GM19239 (cell line): ENCODE data around the gene AGBL4.
A peak's percentile ranks its signal among the peaks of the same experiment; 100 is the strongest.

ENCODE experiments used
- DNase-seq: peaks from one replicate; pipeline ENCODE4 v3.0.0; 2011; ENCODE audit warnings: low spot score; ENCODE audit not compliant: insufficient read length
- FAIRE-seq: peaks from 2 replicates; lab custom pipeline; 2011; peaks lifted over from hg19 to GRCh38; lab: Jason Lieb, UNC

AGBL4 gene

GRCh38 chr1:48679859-48680258, 1343.9 kb downstream of the AGBL4 start:
- DNase-seq (no peak), FAIRE-seq (no peak)

DNA sequence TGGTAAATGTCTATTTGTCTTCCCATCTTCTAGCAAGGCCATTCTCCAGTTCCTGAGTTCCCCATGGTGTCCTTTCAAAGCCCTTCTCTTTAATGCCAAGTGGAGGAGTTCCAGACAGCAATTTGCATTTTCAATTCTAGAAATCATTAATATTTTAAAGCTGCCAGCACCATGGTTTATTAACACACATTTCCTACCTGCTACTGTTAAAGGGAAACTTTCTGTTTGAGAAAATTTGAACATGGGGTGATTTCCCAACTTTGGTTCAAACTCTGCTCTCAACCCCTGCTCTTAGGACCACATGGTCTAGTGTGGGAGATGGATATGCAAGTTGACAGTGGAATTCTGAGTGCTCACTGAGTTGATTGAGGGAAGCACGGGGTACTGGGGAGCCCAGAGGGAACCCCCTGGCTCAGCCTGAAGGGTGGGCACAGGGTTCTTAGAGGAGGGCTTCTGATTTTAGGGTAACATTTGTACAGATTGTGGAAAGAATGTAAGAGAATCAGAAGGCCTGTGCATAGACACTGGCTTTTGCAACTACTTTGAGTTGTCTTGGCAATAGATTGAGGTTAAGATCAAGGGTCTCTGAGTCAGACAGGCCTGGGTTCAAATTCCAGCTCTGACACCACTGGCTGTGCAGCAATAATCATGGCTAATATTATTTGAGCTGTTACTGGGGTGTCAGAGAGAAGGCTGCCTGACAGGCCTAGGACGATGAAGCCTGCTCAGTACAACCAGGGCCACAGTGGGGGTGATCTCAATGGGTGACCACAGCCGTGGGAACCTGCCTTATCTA, 1344.8 kb downstream of the AGBL4 start:
- peak; percentile 37 for FAIRE-seq
- no peak for DNase-seq

- DNase-seq (peak; percentile 26), FAIRE-seq (peak; percentile 35)
Measured at GRCh38 chr1:48677306-48678287, 1346.2 kb downstream of the AGBL4 start.

DNA sequence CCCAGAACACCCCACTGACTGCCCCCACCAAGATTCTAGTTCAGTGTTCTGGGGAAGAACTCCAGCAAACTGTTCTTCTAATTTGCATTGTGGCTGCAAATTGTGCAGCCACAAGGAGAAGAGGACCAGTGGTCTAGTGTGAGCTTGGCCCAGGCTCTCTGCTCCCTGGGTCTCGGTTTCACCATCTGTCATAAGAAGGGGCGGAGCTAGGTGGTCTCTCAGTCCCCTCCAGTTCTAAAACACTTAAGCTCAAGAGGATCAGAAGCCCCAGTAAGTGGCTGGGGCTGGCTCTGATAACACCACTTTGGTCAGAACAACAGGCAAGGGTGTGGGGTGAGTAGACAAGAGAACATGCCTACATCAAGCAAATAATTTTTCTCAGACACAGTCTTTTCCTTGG, 1346.9 kb downstream of the AGBL4 start:
- FAIRE-seq: no peak
- DNase-seq: no peak

DNA sequence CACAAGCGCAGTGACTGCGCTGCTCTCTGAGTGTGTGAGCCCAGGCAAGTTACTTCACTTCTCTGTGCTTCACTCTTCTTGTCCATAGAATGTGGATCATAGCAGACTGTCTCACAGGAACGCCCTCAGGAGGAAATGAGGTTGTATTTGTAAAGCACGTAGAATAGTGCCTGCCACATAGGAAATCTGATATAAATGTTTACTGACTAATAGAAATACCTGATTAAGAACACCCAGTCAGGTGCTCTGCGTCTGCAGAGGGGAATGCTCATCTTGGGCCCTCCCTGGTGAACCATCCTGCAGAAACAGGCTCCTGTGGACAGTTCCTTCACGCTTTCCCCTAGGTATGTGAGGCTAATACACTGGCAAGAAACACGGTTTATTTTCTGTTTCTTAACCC, 1347.4 kb downstream of the AGBL4 start:
- DNase-seq (no peak), FAIRE-seq (no peak)

GRCh38 chr1:48675251-48675650, 1348.5 kb downstream of the AGBL4 start:
- no peak for DNase-seq
- no peak for FAIRE-seq

- no peak for DNase-seq
- no peak for FAIRE-seq
Measured at GRCh38 chr1:48674641-48675040, 1349.1 kb downstream of the AGBL4 start.

DNA sequence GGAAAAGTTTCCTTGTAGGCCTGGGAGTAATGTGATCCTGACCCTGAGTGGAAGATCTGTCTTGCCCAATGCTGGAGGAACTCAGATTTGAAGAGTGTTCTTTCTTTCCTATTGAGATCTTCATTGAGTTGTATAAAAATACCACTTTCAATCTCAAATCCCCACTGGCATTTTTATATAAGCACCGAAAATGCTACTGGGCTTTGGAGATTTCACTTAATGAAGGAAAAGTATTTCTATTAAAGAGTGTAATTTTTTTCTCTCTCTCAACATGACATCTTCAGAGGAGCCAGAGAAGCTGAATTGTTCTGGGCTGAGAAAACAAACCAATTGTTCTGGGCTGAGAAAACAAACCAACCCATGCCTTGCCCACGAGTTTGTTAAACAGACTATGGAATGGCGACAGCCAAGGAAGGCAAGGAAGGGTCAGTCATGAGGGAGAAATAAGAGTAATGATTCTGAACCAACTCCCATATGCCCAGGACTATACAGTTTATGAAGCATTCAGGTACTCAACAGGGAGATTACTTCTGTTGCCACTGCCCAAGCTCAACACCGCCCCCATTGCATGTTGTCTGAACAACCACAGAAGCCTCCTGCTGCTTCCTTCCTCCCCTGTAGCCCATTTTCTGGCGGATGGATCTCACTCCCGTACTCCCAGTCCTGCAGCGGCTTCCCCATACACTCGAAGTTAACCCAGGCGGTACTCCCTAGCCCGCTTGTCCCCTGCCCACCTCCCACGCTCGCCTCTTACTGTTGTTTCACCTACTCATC, 1350.2 kb downstream of the AGBL4 start:
- no peak for FAIRE-seq
- no peak for DNase-seq

DNA sequence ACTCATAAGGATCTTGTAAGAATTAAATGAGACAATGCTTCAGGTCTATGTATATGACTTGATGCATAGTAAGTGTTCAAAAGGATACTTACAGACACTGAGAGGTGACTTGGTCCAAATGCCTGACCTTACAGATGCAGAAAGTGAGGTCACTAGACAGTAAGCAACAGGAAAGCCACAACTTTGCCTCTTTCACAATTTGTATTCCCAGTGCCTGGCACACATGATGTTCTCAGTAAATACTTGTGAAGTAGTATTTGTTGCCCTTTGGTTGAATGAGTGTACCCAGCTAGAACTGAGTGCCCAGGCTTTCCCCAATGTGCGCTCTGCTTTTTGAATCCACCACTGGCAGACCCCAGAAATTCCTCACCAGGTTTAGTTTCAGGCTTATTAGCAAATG, 1352.2 kb downstream of the AGBL4 start:
- DNase-seq (no peak), FAIRE-seq (no peak)

GRCh38 chr1:48670234-48671020, 1353.3 kb downstream of the AGBL4 start:
- DNase-seq (no peak), FAIRE-seq (no peak)

GRCh38 chr1:48668339-48668738, 1355.4 kb downstream of the AGBL4 start:
- FAIRE-seq: no peak
- no peak for DNase-seq

DNA sequence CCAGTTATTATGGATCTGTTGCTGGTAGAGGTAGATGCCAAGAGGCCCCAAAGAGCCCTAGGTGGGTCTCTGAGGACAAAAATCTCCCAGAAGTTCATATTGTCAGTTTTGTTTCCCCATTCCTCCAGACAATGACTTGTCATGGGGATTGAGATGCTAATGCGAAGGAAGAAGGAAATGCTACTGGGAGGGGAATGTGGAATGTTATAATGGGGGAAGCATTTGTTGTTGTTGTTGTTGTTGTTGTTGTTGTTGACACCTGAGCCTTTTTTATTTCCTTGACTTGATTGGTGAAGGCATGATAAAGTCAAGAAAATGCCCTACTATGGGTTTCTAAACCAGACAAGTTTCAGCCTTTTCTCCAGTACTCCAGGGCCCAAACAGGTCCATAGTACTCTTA, 1356.0 kb downstream of the AGBL4 start:
- no peak for DNase-seq
- FAIRE-seq: no peak

DNA sequence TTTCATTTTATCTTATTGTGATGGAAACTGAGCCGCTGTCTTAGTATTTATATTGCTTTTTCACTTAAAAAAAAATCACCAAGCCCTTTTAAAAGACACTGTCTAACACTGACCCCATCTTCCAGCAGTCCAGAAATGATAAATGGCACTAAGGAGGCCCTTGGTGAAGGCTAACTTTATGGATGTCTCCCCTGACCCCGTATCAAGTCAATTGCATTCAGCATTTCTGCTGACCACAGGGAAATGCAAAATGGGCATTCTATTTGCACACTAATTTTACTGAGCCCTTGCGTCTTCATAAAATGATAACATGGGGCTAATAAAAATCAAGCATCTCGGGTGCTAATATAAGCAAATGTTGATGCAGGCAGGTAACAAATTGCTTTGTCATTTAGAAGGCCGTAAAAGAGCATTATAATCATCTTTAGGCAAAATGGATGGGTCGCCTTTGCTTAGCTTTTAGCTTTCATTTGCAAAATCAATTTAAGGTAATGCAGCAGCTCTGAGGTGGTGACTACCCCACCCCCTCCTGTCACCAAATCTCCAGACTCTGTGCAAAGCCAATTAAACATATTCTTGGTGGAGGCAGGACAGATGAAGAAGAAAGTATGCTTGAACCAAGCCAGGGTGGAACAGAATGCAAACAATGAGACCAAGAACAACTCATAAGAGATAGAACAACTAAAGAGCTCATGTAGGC, 1357.9 kb downstream of the AGBL4 start:
- FAIRE-seq: no peak
- DNase-seq: no peak

GRCh38 chr1:48661726-48662463, 1361.9 kb downstream of the AGBL4 start:
- FAIRE-seq (no peak), DNase-seq (no peak)

GRCh38 chr1:48659801-48660200, 1364.0 kb downstream of the AGBL4 start:
- DNase-seq (no peak), FAIRE-seq (no peak)

GRCh38 chr1:48657413-48657812, 1366.3 kb downstream of the AGBL4 start:
- FAIRE-seq (no peak), DNase-seq (no peak)

DNA sequence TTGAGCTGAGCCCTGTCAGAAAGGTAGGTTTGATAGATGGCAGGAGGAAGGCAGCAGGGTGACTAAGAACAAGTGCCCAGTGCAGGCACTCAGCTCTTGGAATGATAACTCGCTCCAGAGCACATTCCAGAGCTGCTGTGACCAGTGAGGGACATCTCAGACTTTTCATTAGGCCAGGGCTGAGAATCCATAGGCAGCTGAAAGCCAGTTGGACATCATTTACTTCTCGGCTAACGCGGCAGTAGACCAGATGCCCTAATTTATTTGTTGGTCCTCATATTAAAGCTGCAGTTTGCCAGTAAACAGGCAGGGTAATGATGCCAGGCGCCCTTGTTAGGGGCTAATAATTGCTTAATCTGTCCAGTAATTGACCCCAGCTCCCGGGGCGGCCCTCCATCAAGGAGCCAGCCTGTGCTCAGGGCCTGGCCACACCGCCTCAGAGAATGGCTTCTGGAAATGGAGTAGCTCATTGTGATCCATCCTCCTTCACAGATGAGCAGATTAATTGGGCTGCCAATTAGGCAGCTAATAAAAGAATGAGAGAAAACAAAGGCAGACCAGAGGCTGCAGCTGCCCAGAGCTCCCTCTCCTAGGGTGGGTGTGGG, 1369.0 kb downstream of the AGBL4 start:
- DNase-seq: no peak
- FAIRE-seq: no peak

DNA sequence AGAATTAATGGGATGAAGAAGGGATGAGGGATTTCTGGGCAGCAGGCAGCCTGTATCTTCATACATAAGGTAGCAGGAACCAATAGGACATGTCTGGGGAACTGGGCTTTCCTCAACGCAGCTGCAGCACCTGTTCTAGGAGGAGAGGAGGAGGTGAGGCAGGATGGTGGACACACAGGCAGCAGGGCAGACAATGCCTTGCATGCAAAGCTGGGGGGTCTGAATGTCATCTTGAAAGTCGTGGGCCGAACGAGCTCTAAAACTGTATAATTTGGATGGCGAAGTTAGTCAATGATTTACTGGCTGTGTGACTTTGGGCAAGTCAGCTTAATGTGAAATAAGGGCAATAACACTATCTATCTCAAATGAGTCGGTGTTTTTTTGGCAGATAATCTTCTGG, 1371.4 kb downstream of the AGBL4 start:
- no peak for FAIRE-seq

More for the DNA sequence above, 1371.4 kb downstream of the AGBL4 start:
- DNase-seq: no peak
